ENCODE measurements around the gene GRIP2.

GRIP2 gene

GRCh38 chr3:14539742-14540491 lies at the start of gene GRIP2:
Gene GRIP2, minus strand, starts transcription at chr3:14540342. Its CDS starts 34 bp downstream, at chr3:14540308.
- DNase-seq = peak in 5 of 56 donors; percentile 14 to 35 (median 17)

GRCh38 chr3:14588425-14589112 lies 48.4 kb upstream of the GRIP2 start:
- DNase-seq = no peak

GRCh38 chr3:14587740-14588360 lies 47.7 kb upstream of the GRIP2 start:
- DNase-seq = no peak

GRCh38 chr3:14586611-14587010 lies 46.5 kb upstream of the GRIP2 start:
- DNase-seq = no peak

GRCh38 chr3:14583548-14584091 lies 43.5 kb upstream of the GRIP2 start:
- no peak for DNase-seq

- DNase-seq = no peak
These were observed 41.9 kb upstream of the GRIP2 start for GRCh38 chr3:14582045-14582410.

- no peak for DNase-seq
These were observed 41.3 kb upstream of the GRIP2 start for GRCh38 chr3:14581334-14582044.

GRCh38 chr3:14577897-14578296 lies 37.8 kb upstream of the GRIP2 start:
- no peak for DNase-seq

GRCh38 chr3:14576163-14576562 lies 36.0 kb upstream of the GRIP2 start:
- DNase-seq = no peak

- no peak for DNase-seq
These were observed 34.0 kb upstream of the GRIP2 start for GRCh38 chr3:14574183-14574582.

- no peak for DNase-seq
These were observed 33.6 kb upstream of the GRIP2 start for GRCh38 chr3:14573706-14574105.

GRCh38 chr3:14570864-14571263 lies 30.7 kb upstream of the GRIP2 start:
- DNase-seq = no peak

GRCh38 chr3:14570089-14570488 lies 29.9 kb upstream of the GRIP2 start:
- DNase-seq = no peak

- DNase-seq = no peak
These were observed 29.4 kb upstream of the GRIP2 start for GRCh38 chr3:14569474-14570000.

GRCh38 chr3:14568269-14568668 lies 28.1 kb upstream of the GRIP2 start:
- no peak for DNase-seq

- DNase-seq = no peak
These were observed 26.7 kb upstream of the GRIP2 start for GRCh38 chr3:14566812-14567211.

- DNase-seq = no peak
These were observed 25.9 kb upstream of the GRIP2 start for GRCh38 chr3:14565868-14566588.

- no peak for DNase-seq
These were observed 24.6 kb upstream of the GRIP2 start for GRCh38 chr3:14564741-14565140.

- DNase-seq = peak in 2 of 56 donors; percentile 5 to 14
These were observed 23.9 kb upstream of the GRIP2 start for GRCh38 chr3:14563946-14564539.
